Hepatocyte (in vitro differentiated cells): ENCODE results near the gene WFDC8. TPM values are rescaled to one million over a fixed set of nuclear protein-coding genes. Genes with fewer than 3 reads are reported as not detected.

Experiments
- DNase-seq: peaks from one replicate; pipeline ENCODE4 v3.0.0-alpha.2; 2016; ENCODE audit warnings: low spot score
- H2AFZ ChIP-seq: fragments of 200-600 bp; sonication (generic); 2 replicates; pipeline ENCODE4 v1.6.0; 2016; ENCODE audit warnings: antibody characterized with exemption, mild to moderate bottlenecking
- H3K27ac ChIP-seq: fragments of 200-600 bp; sonication (generic); 2 replicates; pipeline ENCODE4 v1.5.1; 2016; ENCODE audit warnings: mild to moderate bottlenecking
- H3K27me3 ChIP-seq: fragments of 200-600 bp; sonication (generic); 2 replicates; pipeline ENCODE4 v1.6.1; 2016
- H3K36me3 ChIP-seq: fragments of 200-600 bp; sonication (generic); replicated peaks from 2 replicates; pipeline ENCODE4 v1.5.1; 2016; ENCODE audit warnings: low read depth; ENCODE audit not compliant: insufficient read depth
- H3K4me1 ChIP-seq: fragments of 200-600 bp; sonication (generic); 2 replicates; pipeline ENCODE4 v1.5.1; 2016; ENCODE audit warnings: mild to moderate bottlenecking, moderate library complexity; ENCODE audit not compliant: insufficient read depth
- H3K4me2 ChIP-seq: fragments of 200-600 bp; sonication (generic); 2 replicates; pipeline ENCODE4 v1.6.0; 2016
- H3K4me3 ChIP-seq: fragments of 200-600 bp; sonication (generic); 2 replicates; pipeline ENCODE4 v1.5.1; 2016; ENCODE audit warnings: mild to moderate bottlenecking
- H3K79me2 ChIP-seq: fragments of 200-600 bp; sonication (generic); 2 replicates; pipeline ENCODE4 v1.6.0; 2017; ENCODE audit warnings: mild to moderate bottlenecking
- H3K9me2 ChIP-seq: fragments of 200-600 bp; sonication (generic); replicated peaks from 2 replicates; pipeline ENCODE4 v1.6.0; 2017; ENCODE audit warnings: mild to moderate bottlenecking; ENCODE audit not compliant: insufficient read depth
- H3K9me3 ChIP-seq: fragments of 200-600 bp; sonication (generic); 2 replicates; pipeline ENCODE4 v1.5.1; 2016; ENCODE audit warnings: low read depth, mild to moderate bottlenecking
- H4K20me1 ChIP-seq: fragments of 200-600 bp; sonication (generic); 2 replicates; pipeline ENCODE4 v1.6.0; 2016; ENCODE audit warnings: mild to moderate bottlenecking; ENCODE audit not compliant: insufficient read depth, poor library complexity, severe bottlenecking
- CTCF ChIP-seq: fragments of 200-600 bp; sonication (generic); IDR thresholded peaks from 2 replicates; pipeline ENCODE4 v1.5.1; 2016; ENCODE audit warnings: antibody characterized with exemption, mild to moderate bottlenecking; ENCODE audit not compliant: poor library complexity
- EZH2 ChIP-seq: fragments of 200-600 bp; sonication (generic); IDR thresholded peaks from 2 replicates; pipeline ENCODE4 v1.6.1; 2016; ENCODE audit warnings: antibody characterized with exemption, mild to moderate bottlenecking, borderline replicate concordance
- EZH2phosphoT487 ChIP-seq: fragments of 200-600 bp; sonication (generic); IDR thresholded peaks from one replicate; pipeline ENCODE4 v1.6.1; 2018; ENCODE audit warnings: antibody characterized with exemption, mild to moderate bottlenecking, low read depth, moderate library complexity; ENCODE audit not compliant: unreplicated experiment, severe bottlenecking
- WGBS: methylation state at CpG from one replicate; pipeline ENCODE4 v1.1.6; 2016; ENCODE audit warnings: low lambda C conversion rate; ENCODE audit errors: missing lambda C conversion rate; 5-methylcytosine and 5-hydroxymethylcytosine counted together
- polyA plus RNA-seq: library from polyadenylated mRNA; unstranded; fragments of >200 nt; fragmentation: Nextera tagmentation; extraction: Ambion mirVana; gene quantifications from 2 replicates; pipeline ENCODE4 v1.2.1, GENCODE V29; 2016
- total RNA-seq: library from RNA; depleted of rRNA; stranded (reverse); fragments of >200 nt; gene quantifications from 2 replicates; pipeline ENCODE4 v1.2.3, GENCODE V29; 2014

Gene WFDC8
- total and polyA plus RNA-seq, 2 experiments from 2014 or later: not detected

GRCh38 chr20:45510242-45510862 is 68.7 kb downstream of the WFDC8 start:
- Histone ChIP-seq H4K20me1 (no peaks in the 10 kb centered on the region), H2AFZ (no peak overlapping the region), H3K4me2 (no peak overlapping the region), H3K27me3 (peaks cover 16% of the 10 kb centered on the region), H3K4me3 (no peak overlapping the region), H3K9me2 (no peaks in the 10 kb centered on the region), H3K79me2 (no peaks in the 10 kb centered on the region), H3K36me3 (no peaks in the 10 kb centered on the region), H3K9me3 (no peaks in the 10 kb centered on the region), H3K27ac (no peak overlapping the region), H3K4me1 (no peaks in the 10 kb centered on the region)
- DNase-seq: no peak
- 87% methylated on average over 5 of the region's 5 CpGs for WGBS
- TF ChIP-seq EZH2phosphoT487 (no peak), EZH2 (no peak), CTCF (no peak)

- Histone ChIP-seq H3K4me3 (no peak overlapping the region), H2AFZ (no peak overlapping the region), H3K4me1 (no peaks in the 10 kb centered on the region), H3K27me3 (peaks cover 10% of the 10 kb centered on the region), H3K36me3 (no peaks in the 10 kb centered on the region), H3K9me3 (no peaks in the 10 kb centered on the region), H4K20me1 (no peaks in the 10 kb centered on the region), H3K27ac (no peak overlapping the region), H3K9me2 (no peaks in the 10 kb centered on the region), H3K79me2 (no peaks in the 10 kb centered on the region), H3K4me2 (no peak overlapping the region)
- TF ChIP-seq CTCF: no peak
- no peak for TF ChIP-seq EZH2
- TF ChIP-seq EZH2phosphoT487: no peak
- 53% methylated on average over 4 of the region's 4 CpGs for WGBS
- DNase-seq: no peak
These were observed 70.0 kb downstream of the WFDC8 start for GRCh38 chr20:45509091-45509490.

- Histone ChIP-seq H3K27ac (no peak overlapping the region), H3K9me3 (no peaks in the 10 kb centered on the region), H2AFZ (no peak overlapping the region), H4K20me1 (no peaks in the 10 kb centered on the region), H3K79me2 (no peaks in the 10 kb centered on the region), H3K4me3 (no peak overlapping the region), H3K36me3 (no peaks in the 10 kb centered on the region), H3K9me2 (no peaks in the 10 kb centered on the region), H3K4me2 (no peak overlapping the region), H3K27me3 (peaks cover 4% of the 10 kb centered on the region), H3K4me1 (no peaks in the 10 kb centered on the region)
- 80% methylated on average over 7 of the region's 7 CpGs for WGBS
- DNase-seq: no peak
- TF ChIP-seq EZH2phosphoT487: no peak
These were observed 70.8 kb downstream of the WFDC8 start for GRCh38 chr20:45508068-45508886.
